ENCODE data around the gene LPP. TPM values are rescaled to one million over a fixed set of nuclear protein-coding genes. Genes with fewer than 3 reads are reported as not detected.

LPP gene
- total RNA-seq, 4 donors from 2014 or later = 207 to 592 (median 406) TPM

GRCh38 chr3:188938999-188939398, 785.0 kb downstream of the LPP start:
- WGBS, 2 donors (ENCODE audit: low coverage in 1 of 2) = 83 to 96% methylated on average over 1 to 3 of the region's 3 CpGs
- in situ Hi-C loops (cut with MboI; ENCODE audit: low pct_ligation_motif_present in 1 of 4, low pct_unique_long_range_greater_than_20kb in 1 of 4, low sequenced_read_pairs in 3 of 4) (no loop called here), intact Hi-C loops (cut with DNase I; ENCODE audit: low total_unique reads) (no loop called here)
- Histone ChIP-seq H3K27ac (no peak overlapping the region), H3K27me3 (no peaks in the 10 kb centered on the region), H3K4me3 (no peak overlapping the region), H3K9me3 (no peaks in the 10 kb centered on the region), H3K4me1 (no peaks in the 10 kb centered on the region), H3K36me3 (no peaks in the 10 kb centered on the region)
- DNase-seq = no peak
- TF ChIP-seq POLR2AphosphoS5 (IDR thresholded peaks at IDR 0.05) (no peak), POLR2A (IDR thresholded peaks at IDR 0.05) (no peak), EP300 (IDR thresholded peaks at IDR 0.05; ENCODE audit: low read depth) (no peak), CTCF (IDR thresholded peaks at IDR 0.05) (no peak)

GRCh38 chr3:188939814-188940572, 786.0 kb downstream of the LPP start:
- H3K27ac ChIP-seq = no peak overlapping the region
- H3K9me3 ChIP-seq = no peaks in the 10 kb centered on the region
- no peak overlapping the region for H3K4me3 ChIP-seq
- 92 to 97% methylated on average over 4 to 5 of the region's 5 CpGs for WGBS, 2 donors (ENCODE audit: low coverage in 1 of 2)
- no peaks in the 10 kb centered on the region for H3K4me1 ChIP-seq
- no peaks in the 10 kb centered on the region for H3K36me3 ChIP-seq
- TF ChIP-seq POLR2AphosphoS5 (IDR thresholded peaks at IDR 0.05) = no peak
- no peak for TF ChIP-seq CTCF (IDR thresholded peaks at IDR 0.05)
- no peak for TF ChIP-seq EP300 (IDR thresholded peaks at IDR 0.05; ENCODE audit: low read depth)
- TF ChIP-seq POLR2A (IDR thresholded peaks at IDR 0.05) = no peak
- no peak for DNase-seq
- in situ Hi-C loops (cut with MboI; ENCODE audit: low pct_ligation_motif_present in 1 of 4, low pct_unique_long_range_greater_than_20kb in 1 of 4, low sequenced_read_pairs in 3 of 4) = no loop called here
- intact Hi-C loops (cut with DNase I; ENCODE audit: low total_unique reads) = loop anchor here (10.0 kb wide), 1 partner anchor 725 kb away; no protein-coding TSS in a partner anchor
- no peaks in the 10 kb centered on the region for H3K27me3 ChIP-seq

Small RNA genes lying within 50 kb of the gene (small RNA-seq; reads per million reads assigned to genes)
- gene MIR28 = 7,213 to 18,779 (median 14,361) reads per million in 4 donors
